CD4-positive, alpha-beta T cell treated with Interleukin-10 for 1 hour (primary cell): Measurements from ENCODE around the gene CALML4.
"Not testable (repeated sequence)": the region's sequence is repeated elsewhere in the genome, so short reads cannot be mapped to it uniquely, and the experiment has no call there.

Experiments used
- DNase-seq: peaks from one replicate; pipeline ENCODE4 v3.0.0-alpha.2; 2020

CALML4 gene

GRCh38 chr15:68224546-68225250 lies 19.6 kb upstream of the CALML4 start:
- DNase-seq = no peak

- no peak for DNase-seq
These were observed 19.0 kb upstream of the CALML4 start for GRCh38 chr15:68224108-68224507.

DNA sequence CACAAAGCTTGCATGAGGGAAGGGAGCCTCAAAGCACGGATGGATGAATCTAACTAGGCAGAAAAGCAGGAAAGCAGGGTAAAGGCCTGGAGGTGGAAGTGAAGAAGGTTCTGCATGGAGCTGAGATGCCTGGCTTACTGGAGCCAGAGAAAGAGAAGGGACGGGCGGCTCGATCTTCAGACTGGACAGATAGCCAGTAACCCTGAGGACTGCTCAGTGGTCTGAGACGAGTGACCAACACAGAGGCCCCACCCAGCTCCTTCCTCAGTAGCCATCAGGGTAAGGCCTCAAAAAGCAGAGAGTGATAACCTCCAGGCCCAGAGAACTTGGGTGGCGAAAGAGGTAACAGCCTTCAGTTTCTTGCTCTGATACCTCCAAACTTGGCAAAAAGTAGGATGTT lies 18.0 kb upstream of the CALML4 start:
- no peak for DNase-seq

DNA sequence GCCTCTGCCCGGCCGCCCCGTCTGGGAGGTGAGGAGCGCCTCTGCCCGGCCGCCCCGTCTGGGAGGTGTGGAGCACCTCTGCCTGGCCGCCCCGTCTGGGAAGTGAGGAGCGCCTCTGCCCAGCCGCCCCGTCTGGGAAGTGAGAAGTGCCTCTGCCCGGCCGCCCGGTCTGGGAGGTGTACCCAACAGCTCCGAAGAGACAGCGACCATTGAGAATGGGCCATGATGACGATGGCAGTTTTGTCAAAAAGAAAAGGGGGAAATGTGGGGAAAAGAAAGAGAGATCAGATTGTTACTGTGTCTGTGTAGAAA lies 17.3 kb upstream of the CALML4 start:
- not testable (repeated sequence) for DNase-seq

GRCh38 chr15:68221530-68222431 lies 16.6 kb upstream of the CALML4 start:
- not testable (repeated sequence) for DNase-seq

DNA sequence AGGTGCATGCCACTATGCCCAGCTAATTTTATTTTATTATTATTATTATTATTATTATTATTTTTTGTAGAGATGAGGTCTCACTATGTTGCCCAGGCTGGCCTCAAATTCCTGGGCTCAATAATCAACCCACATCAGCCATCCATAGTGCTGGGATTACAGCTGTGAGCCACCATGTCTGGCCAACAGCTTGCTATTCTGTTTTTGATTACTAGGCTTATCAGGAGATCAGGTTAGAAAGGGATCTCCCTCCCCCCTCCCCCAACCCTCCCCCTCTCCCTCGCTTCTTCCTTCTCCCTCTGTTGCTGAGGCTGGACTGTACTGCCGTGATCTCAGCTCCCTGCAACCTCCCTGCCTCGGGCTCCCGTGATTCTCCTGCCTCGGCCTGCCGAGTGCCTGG lies 15.8 kb upstream of the CALML4 start:
- no peak for DNase-seq

DNA sequence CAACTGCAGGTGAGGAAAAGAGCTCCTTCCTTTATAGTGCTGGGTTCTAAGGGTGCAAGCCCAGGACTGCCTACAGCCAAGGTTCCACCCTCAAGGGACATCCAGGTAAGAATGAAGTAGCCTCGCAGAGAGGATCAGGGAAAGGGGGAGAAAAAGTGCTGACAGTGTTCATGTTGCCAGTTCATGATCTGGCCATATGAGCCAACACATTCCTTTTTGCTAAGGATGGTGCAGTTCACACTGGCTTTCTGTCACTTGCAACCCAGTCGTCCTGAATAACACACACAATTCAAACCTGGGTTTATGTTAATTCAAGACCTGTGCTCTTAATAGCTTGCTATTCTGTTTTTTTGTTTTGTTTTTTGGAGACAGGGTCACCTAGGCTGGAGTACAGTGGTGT lies 15.4 kb upstream of the CALML4 start:
- DNase-seq = no peak

GRCh38 chr15:68218847-68219798 lies 14.0 kb upstream of the CALML4 start:
- no peak for DNase-seq

DNA sequence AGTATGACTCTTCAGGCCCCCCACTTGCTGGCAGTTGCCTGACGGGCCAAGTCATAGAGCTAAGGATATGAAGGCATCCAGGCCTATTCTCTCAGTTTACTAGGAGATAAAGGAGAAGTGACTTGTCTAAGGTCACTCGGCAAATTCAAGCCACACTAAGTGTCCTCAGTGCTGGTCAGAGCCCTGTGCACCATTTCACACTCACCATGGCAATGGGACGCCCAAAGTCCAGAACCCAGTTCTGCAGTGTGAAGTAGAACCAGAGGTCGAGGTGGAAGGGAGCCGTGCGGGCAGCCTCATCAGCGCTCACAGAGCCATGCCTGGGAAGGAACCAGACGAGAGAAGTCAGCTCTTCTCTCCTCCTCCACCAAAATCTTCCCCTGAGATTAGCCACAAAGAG lies 13.2 kb upstream of the CALML4 start:
- DNase-seq = no peak

- no peak for DNase-seq
These were observed 12.2 kb upstream of the CALML4 start for GRCh38 chr15:68217341-68217740.

DNA sequence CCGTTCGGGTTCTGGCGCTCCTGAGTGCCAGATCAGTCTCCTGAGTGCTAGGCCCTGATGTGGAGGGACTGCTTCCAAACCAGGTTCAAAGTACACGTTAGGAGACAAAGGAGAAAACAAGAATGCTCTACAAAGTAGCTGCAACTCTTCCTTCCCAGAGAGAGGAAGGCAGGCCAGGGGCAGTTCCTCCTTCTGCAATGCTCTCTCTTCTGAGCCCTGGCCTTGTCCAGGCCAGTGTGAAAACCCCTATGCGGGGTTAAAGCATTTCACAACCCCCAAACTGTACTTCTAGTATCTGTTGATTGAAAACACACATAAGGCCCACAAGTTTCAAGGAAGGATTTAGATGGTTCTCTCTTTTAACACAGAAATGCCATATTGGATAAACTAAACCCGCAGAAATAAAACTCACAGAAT lies 9.7 kb upstream of the CALML4 start:
- DNase-seq = no peak

GRCh38 chr15:68213991-68214837 lies 9.1 kb upstream of the CALML4 start:
- DNase-seq = no peak

GRCh38 chr15:68213491-68213845 lies 8.3 kb upstream of the CALML4 start:
- not testable (repeated sequence) for DNase-seq

DNA sequence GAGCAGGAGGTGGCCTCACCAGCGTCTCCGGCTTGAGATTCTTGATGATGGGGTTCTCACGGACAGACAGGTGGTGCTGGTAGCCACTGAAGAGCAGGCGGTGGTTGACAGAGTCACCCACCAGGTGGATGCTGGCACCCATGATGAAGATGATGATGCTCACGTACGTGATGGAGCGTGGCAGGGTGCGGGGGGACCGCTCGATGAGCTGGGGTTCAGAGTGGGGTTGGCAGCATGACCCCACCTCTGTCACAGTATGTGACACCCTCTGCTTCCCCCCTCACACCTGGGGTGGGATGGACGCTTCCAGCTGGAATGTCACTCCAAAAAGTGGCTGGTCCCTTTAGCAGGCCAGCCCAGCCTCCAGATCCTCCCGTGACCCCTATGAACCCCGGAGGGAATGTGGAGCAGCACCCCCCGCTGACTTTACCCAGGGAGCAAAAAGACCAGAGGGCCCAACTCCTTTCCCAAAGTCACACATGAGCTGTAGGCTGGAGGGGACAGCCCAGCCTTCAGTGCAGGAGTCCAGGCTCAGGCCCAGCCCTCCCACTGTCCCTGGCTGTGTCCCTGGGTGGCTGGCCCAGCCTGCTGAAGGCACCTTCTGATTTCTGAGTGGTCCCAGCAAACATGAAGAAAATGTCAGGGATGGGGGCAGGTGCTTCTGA lies 6.7 kb upstream of the CALML4 start:
- no peak for DNase-seq

DNA sequence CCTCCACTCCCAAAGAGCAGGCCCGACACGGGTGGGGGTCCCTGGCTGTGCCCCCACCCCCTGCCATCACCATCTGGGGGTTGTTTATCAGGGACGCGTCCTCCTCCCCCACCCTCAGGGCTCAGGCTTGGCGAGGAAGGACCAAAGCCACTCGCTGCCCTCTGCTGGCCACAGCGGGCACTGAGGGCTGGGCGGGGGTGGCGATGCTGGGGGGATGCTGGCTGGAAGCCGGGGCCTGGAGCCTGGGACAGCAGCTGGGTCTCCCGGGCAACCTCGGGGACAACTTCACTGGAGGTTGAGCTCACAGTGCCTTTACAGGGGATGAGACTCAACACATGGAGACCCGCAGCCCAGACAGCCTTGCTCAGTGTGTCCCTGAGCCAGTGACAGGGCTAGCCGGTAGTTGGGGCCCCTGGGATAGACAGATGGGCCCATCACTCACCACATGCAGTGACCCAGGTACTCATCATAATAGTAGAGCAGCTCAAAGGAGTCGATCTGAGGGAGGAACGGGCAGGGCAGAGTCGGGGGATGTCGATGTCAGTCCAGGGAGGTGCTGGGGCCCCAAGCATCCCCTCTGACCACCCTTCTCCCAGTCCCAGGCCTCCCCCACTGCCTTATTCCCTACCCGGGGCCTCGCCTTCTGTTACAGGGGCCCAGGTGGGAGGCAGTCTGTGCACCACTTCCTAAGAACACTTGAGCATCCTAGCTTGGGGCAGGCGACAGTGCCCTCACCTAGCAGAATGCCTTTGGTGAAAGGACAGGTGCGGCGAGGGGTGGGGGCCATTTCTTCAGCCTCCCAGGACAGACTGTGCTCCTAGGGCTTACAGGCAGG lies 5.9 kb upstream of the CALML4 start:
- peak; percentile 43 for DNase-seq

GRCh38 chr15:68210409-68210756 lies 5.3 kb upstream of the CALML4 start:
- DNase-seq = no peak

DNA sequence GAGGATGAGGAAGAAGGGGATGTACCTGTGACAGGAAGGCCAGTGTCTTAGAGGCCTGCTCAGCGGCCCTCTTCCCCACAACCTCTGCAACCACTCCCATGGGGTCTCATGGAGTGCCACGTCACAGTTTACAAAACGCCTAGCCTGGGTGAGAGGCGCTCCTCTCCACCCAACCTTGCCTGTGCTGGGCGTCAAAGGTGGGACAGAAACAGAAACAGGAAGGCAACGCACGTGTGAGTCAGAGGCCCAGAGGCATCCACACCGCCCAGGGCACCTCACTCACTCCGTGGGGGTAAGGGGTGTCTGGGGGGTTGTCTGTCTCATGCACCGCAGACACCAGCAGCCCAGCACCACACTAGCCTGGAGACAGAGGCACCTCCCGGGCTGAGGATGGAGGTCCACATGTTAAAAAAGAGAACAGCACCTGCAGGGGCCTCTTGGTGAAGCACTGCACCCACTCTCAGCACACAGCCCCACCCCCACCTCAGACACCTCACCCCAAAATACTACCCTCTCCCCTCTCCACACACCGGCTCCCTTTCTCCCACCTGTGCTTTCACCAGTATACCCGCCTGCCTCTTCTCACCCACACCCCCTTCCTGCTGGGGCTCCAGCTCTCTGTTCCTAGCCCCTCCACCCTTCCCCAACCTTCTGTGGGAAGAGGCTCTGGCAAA lies 4.7 kb upstream of the CALML4 start:
- DNase-seq = no peak

DNA sequence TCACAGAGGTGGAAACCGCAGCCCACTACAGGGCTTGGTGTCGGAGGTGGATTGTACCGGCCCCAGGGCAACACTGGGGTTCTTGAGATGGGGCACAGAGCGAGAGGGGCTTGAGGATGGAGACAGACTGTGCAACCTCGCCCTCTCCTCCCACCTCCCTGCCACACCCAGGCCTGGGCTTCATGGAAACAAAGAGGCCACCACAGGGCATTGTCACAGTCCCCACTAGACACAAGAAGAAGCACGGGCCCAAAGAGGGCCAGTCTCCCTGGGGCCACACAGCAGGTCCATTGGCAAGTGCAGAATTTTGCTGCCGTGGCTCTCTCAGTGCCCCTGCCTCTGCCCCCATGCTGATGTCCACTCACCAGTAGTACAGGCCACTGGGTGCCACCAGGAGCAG lies 4.1 kb upstream of the CALML4 start:
- DNase-seq = no peak

DNA sequence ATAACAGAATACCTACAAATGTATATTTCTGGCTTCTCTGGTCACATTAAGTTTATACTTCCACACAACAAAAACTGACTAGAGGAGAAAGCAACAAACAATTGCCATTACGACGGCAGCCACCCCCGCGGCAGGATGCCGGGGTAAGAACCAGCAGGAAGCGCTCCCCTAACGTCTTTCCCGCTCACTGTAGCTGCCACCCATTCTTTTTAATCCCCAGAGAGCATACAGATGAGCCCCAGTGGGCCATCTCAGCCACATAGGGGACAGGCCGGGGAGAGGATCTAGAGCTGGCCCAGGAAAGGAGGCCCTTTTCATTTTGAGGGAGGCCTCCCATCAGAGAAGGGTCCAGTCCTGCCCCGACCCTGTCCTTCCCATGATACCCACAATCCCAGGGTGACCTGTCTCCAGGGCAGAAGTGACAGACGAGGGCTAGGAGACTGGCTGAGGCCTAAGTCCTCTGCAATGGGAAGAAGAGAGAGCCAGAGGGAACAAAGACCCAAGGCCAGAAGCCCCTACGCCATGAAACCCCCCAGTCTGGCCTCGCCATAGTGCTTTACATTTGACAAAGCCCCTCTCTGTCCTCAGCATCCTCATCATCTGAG lies 3.6 kb upstream of the CALML4 start:
- DNase-seq = no peak

- no peak for DNase-seq
These were observed 3.0 kb upstream of the CALML4 start for GRCh38 chr15:68208136-68208535.
